Activated CD8-positive, alpha-beta memory T cell treated with anti-CD3 and anti-CD28 coated beads, Interleukin-2, amount 50 U/mL, for 24 hours (primary cell): ENCODE measurements around the gene PPIF.

ENCODE experiments used
- DNase-seq: peaks from one replicate; pipeline ENCODE4 v3.0.0-alpha.2; 2020; ENCODE audit errors: extremely low read depth

The PPIF gene

GRCh38 chr10:79313911-79314439 lies 33.3 kb upstream of the PPIF start:
- no peak for DNase-seq

GRCh38 chr10:79314761-79315601 lies 32.3 kb upstream of the PPIF start:
- no peak for DNase-seq

- no peak for DNase-seq
Observed at GRCh38 chr10:79315602-79315920, 31.7 kb upstream of the PPIF start.

GRCh38 chr10:79316671-79317431 lies 30.4 kb upstream of the PPIF start:
- no peak for DNase-seq

GRCh38 chr10:79318369-79318768 lies 28.9 kb upstream of the PPIF start:
- DNase-seq: no peak

- DNase-seq: no peak
Observed at GRCh38 chr10:79319115-79319771, 28.0 kb upstream of the PPIF start.

GRCh38 chr10:79320316-79320715 lies 27.0 kb upstream of the PPIF start:
- DNase-seq: no peak

GRCh38 chr10:79320820-79321493 lies 26.3 kb upstream of the PPIF start:
- no peak for DNase-seq

GRCh38 chr10:79321494-79321882 lies 25.8 kb upstream of the PPIF start:
- DNase-seq: no peak

GRCh38 chr10:79321951-79322350 lies 25.3 kb upstream of the PPIF start:
- DNase-seq: no peak

- DNase-seq: peak; percentile 52
Observed at GRCh38 chr10:79322616-79323543, 24.4 kb upstream of the PPIF start.

- DNase-seq: no peak
Observed at GRCh38 chr10:79323602-79324001, 23.7 kb upstream of the PPIF start.

GRCh38 chr10:79324032-79324695 lies 23.1 kb upstream of the PPIF start:
- no peak for DNase-seq

- no peak for DNase-seq
Observed at GRCh38 chr10:79326361-79327089, 20.7 kb upstream of the PPIF start.

- DNase-seq: no peak
Observed at GRCh38 chr10:79327090-79327457, 20.2 kb upstream of the PPIF start.

- DNase-seq: no peak
Observed at GRCh38 chr10:79328147-79328701, 19.0 kb upstream of the PPIF start.

GRCh38 chr10:79328737-79329504 lies 18.3 kb upstream of the PPIF start:
- DNase-seq: no peak

- DNase-seq: no peak
Observed at GRCh38 chr10:79329529-79329928, 17.7 kb upstream of the PPIF start.

GRCh38 chr10:79331226-79331625 lies 16.0 kb upstream of the PPIF start:
- DNase-seq: no peak
